HG03442 (cell line): ENCODE data around the gene PDE9A.

Experiments used
- ATAC-seq: cut with Tn5 transposase; IDR thresholded peaks from one replicate; pipeline ENCODE4 v1.9.1; 2021; ENCODE audit warnings: mild to moderate bottlenecking, moderate library complexity; ENCODE audit not compliant: unreplicated experiment

Gene PDE9A

DNA sequence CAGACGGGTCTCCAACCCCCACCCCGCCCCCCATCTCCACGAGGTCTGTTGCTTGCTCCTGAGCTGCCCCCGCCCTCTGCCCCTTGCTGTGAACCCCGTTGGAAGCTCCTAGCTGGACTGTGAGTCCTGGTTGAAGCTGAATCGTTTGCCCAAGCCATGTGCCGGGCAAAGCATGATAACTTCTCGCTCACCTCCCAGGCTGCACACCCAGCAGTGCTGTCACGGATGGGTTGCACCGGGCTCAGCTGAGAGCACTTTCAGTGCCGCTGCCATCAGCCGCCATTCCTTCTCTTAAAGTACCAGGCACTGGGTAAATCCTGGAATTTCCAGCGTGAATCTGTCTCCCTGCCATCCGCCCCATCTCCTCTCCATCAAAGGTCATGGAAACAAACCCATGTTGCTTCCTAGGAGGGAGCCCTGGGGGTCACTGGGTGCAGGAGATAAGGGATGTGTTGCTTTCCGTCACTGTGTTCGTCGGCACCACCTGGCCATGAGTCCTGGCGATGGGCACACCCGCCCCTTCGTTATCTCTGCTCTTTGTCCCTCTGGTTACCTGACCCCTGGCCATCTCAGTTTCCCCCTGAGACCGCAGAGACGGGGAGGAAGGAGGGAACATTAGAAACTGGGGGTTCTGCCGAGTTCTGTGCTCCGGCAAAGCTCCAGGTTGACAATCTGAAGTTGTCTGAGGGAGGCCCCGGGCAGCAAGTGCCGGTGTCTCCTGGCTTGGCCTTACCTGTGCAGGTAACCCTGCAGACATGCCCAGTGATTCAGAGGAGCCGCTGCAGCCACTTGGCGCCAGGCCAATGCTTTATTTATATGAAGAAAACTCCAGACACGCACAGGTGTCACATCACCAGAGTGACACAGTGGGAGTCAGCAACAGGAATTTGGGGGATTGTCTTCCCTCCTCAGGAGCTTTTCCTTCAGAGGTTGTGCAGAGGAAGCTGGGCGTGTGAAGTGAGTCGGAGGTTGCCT is 2.7 kb downstream of the PDE9A start:
- no peak for ATAC-seq

DNA sequence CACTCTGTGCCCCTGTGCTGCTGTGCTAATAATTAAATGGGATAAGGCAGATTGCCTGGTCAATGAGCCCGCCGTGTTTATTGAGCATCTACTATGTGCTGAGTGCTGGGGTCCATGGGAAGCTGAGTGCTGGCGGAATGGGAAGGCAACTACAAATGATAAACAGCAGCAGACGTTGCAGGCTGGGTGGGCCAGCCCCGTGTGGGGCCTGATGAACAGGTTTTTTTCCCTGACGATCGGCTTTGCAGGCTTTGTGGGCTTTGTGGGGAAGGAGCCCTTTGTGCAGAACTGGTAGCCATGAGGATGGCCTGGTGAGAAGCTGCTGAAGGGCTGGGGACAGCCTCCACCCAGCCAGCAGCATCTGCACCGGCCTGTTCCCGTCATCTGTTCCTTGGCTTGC is 3.5 kb downstream of the PDE9A start:
- no peak for ATAC-seq

GRCh38 chr21:42657676-42658319 is 4.4 kb downstream of the PDE9A start:
- ATAC-seq = no peak

DNA sequence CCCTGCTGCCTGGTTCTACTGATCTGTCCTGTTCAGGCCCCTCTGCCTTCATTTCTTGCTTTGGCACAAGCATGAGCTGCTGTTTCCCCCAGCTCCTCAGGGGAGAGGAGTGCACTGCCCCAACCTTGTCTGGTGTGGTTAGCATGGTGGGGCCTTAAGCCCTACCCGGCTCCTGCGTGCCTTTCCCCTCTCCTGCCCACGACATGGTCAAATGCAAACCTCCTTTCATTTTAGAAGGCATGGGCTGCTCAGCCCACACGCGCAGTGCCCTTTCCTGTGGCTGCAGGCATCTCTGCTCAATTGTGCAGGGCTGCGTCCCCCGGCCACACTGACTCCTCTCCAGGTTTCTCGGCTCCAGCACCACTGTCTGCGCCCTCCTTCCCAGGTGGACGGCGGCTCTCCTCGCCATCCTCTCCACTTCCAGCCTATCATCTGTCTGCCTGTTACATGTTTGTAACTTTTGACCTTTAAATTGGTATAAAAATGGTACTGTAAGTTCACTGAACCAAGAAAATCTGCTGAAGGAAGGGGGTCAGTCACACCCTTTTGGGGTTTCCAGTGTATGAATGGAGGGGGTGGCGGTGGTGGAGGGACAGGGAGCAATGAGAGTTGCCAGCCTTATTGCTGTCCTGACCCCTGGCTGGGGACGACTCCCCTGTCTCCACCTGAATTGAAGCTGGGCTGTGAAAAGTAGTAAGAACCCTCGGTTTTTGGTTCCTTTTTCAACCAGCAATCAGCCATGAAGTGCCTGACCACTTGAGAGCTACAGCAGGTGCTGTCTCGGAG is 5.1 kb downstream of the PDE9A start:
- ATAC-seq = no peak

GRCh38 chr21:42659416-42660117 is 6.1 kb downstream of the PDE9A start:
- ATAC-seq = no peak

- no peak for ATAC-seq
Observed at GRCh38 chr21:42660118-42660470, 6.7 kb downstream of the PDE9A start.

- ATAC-seq = no peak
Observed at GRCh38 chr21:42661688-42662429, 8.4 kb downstream of the PDE9A start.

DNA sequence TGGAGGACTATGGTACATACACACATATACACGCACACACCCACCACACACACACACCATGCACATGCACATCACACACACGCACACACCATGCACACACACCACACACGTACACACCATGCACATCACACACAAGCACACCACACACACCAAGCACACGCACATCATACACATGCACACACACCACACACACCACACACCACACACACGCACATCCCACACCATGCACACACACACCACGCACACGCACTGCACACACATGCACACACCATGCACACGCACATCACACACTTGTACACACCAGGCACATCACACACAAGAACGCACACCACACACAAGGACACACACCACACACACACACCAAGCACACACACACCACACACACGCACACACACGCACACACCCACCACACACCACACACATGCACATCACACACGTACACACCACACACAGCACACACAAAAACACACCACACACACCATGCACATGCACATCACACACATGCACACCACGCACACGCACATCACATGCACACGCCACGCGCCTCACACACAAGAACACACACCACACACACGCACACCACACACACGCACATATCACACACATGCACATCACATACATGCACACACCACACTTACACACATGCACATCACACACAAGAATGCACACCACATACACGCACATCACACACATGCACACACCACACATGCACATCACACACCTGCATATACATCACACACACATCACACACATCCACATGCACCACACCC is 9.2 kb downstream of the PDE9A start:
- ATAC-seq = no peak

DNA sequence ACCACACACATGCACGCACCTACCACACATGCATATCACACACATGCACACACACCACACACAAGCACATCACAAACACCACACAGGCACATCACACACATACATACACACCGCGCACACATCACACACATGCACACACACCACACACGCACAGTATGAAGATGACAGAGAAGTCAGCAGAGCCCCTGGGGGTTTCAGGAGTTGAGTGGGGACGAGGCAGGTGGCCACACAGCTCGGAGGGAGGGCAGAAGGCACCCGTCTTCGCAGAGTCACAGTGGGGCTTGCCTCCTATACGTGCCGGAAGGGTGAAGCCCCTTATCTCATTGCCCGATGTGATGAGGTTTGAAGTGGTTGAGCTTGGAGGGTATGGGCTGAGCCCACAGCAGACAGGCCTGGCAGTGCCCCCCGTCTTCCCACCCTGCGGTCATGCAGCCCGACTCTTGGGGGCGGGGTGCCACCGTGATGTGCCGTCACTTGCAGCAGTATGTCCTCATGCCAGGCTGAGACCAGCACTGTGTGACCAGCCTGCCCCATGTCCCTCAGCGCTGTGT is 9.9 kb downstream of the PDE9A start:
- no peak for ATAC-seq

DNA sequence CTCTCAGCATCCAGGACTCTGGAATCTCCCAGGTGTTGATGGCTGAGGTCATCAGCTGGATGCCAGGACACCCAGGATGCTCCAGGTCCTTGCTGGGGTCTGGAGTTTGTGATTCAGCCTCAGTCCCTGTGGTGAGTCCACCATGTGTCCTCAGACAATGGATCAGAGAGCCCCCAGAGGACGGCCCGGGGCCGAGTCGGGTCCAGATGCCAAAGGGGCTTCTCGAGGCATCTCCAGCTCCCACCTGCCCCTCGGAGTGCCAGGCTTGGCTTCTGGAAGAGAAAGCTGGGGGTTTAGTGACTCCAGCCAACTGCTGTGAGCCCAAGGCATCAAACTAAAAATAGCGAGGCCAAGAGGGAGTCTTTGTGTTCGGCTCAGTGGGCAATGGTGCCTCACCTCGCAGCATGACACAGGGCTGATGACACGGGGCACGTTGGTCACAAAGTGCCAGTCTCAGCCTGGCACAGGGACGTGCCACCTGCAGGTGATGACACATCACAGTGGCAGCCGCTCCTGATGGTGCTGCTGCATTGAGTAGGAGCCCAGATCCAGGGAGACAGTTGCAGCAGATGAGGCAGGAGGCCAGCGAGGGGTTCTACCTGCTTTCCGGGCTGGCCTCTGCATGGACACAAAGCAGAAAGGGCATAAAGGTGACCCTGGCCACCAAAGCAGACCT is 10.6 kb downstream of the PDE9A start:
- ATAC-seq = no peak

DNA sequence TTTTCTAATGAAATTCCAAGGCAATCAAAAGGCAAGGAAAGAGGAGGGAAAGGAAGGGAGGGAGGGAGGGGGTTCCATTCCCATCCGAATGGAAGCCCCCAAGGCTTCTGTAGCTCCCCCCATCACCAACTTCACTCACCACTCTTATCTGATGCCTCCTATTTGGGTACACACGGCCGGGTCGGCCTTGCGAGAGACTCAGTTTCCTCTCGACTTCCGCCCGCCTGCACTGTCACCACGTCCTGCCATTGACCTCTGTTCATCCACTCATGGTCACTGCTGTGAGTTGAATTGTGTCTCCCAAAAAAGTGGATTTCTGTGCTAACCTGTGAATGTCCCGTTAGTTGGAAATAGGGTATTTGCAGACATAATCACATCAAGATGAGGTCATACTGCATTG is 11.2 kb downstream of the PDE9A start:
- ATAC-seq = no peak

- ATAC-seq = no peak
Observed at GRCh38 chr21:42665026-42665425, 11.6 kb downstream of the PDE9A start.

DNA sequence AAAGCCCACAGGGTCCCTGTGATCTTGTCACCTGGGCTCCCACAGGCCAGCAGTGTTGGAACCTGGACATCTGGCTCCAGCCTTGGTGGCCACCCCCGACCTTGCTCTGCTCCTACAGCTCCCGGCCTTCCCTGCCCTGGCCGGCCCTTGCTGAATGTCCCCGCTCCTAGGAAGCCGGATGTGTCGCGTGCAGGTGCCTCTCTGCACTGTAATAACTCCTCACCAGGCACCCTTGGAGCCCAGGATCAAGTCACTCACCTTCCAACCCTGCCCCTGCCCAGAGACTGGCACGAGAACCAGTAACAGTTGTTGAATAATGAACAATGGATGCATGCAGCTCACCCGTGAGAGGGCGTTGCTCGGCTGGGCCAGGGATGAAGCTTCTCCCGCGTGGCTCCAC is 12.1 kb downstream of the PDE9A start:
- no peak for ATAC-seq

- ATAC-seq = no peak
Observed at GRCh38 chr21:42666023-42666747, 12.8 kb downstream of the PDE9A start.

- no peak for ATAC-seq
Observed at GRCh38 chr21:42666925-42667324, 13.5 kb downstream of the PDE9A start.

DNA sequence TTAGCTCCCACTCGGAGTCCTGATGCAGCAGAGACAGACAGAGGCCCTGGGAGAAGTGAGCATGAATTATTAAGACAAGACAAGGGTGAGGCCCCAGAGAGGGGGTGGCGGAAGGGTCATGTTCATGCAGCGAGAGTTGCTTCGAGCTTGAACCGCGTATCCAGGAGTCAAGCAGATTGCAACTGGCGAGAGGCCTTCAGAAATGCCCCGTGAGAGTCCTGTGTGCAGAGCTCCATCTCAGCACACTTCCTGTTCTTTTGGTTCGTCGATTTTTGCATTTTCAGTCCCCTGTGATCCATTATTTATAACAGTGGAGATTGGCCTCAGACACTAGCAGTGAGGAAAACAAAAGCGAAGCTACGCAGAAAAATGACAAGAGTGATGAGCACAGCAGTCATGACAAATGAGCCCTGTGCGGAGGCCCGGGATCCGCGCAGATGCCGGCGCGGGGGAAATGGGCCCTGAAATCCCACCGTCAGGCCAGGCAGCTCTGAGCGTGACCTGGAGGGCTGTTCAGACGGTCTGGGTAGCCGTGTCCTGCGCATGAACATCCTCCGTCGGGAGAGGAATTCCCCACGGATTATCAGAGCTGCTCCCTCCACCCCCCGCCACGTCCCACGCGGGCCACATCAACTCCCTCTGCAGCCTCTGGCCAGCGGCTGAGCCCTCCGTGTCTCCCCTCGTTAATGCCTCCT is 15.0 kb downstream of the PDE9A start:
- no peak for ATAC-seq

- no peak for ATAC-seq
Observed at GRCh38 chr21:42669041-42669440, 15.6 kb downstream of the PDE9A start.
